A549 treated with Mapracorat at 1 μM for 4 hours (cell line): ENCODE results near the gene LAGE3. TPM values are rescaled to one million over a fixed set of nuclear protein-coding genes. Genes with fewer than 3 reads are reported as not detected.

Source experiments
- total RNA-seq: library from RNA; stranded (reverse); fragments of 200-300 nt; extraction: Qiagen RNA extraction; gene quantifications from 5 replicates; pipeline ENCODE4 v1.2.3, GENCODE V29; 2022

The LAGE3 gene, protein sequence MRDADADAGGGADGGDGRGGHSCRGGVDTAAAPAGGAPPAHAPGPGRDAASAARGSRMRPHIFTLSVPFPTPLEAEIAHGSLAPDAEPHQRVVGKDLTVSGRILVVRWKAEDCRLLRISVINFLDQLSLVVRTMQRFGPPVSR
- 46.6 to 72.5 TPM (median 69.3 TPM) in 5 replicates for total RNA-seq

GRCh38 chrX:154478728-154479622 lies at the start of gene LAGE3:
TSS of gene LAGE3 (minus strand) at chrX:154479281. CDS start at chrX:154478915, 366 bp downstream.

DNA sequence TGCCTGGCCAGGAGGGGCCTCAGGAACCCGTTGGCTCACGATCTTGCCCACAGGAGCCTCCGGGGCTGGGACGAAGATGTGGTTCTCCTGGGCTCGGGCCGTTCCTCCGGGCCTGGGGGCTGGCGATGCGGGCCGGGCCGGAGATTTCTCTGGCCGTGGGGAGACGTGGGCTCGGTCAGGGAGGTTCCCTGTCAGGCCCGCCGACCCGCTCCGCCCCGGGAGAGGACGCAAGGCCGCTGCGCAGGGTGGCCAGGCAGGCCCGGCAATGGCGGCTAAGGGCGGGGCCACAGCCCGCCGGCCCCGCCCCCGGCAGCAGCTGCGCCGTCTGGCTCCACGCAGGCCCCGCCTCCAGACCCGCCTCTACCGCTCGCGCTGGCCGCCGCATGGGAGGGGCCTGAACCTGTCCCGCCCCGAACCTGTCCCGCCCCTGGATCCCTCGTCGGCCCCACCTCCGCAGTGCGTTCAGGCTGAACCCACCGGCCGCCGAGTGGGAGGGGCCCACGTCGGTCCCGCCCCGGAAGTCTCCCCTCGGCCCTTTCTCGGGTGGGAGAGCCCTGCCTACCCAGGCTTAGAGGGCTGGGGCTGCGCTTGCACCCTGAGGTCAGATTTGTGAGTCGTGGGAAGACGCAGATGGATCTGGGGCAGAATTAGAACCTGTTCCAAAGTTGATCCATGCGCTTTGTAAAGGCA lies 37.0 kb upstream of the LAGE3 start, which contains the start of gene FAM3A:
Gene FAM3A (minus strand): TSS at position 267 of the 690 bp plus-strand sequence. CDS start 460 bp downstream, outside the sequence.

GRCh38 chrX:154490414-154491083 lies 11.5 kb upstream of the LAGE3 start, which contains the start of gene SLC10A3:
TSS of gene SLC10A3 (minus strand) at chrX:154490629. CDS start at chrX:154488940, 1,689 bp downstream.

GRCh38 chrX:154486396-154487207 lies 7.5 kb upstream of the LAGE3 start, which contains the start of gene UBL4A:
TSS of gene UBL4A (minus strand) at chrX:154486615. CDS start at chrX:154486584, 31 bp downstream.

DNA sequence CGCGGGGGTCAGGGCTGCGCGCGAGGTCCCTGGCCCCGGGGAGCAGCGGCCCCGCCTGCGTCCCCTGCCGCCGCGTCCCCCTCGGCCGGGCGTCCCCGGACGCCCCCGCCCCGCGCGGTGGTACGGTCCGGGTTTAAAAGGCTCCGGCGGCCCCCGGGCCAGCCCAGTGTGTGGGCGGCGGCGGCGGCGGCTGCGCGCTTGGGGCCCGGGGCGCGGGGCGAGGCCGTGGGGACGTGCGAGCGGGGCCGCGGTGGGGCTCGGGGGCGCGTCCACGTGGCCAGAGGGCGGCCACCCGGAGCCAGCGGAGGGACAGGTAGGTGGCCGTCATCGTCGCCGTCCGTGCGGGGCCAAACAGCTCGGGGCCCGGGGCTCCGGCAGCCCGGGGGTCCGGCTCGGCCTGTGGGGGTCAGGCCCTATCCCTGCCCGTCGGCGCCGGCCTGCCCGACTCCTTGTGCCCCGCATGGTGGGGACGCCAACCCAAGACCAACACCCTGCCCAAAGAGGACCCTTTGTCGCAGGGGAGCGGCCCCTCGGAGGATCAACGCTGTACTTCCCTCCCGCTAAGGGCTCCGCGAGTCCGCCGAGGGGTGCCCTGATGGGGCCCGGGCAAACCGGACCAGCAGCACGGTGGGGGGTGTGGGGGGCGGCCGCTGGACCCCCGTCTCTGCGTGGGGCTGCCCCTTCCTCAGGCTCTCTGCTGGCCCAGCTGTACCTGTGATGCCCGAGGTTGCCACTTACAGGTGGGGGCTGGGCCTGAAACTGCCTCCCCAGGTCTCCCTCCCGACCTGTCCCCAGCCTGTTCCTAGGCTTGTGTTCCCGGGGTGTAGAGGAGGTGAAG lies 20.7 kb downstream of the LAGE3 start, which contains the start of gene PLXNA3:
Gene PLXNA3 (plus strand): TSS at position 166 of the 838 bp plus-strand sequence. CDS start 1,903 bp downstream, outside the sequence.

DNA sequence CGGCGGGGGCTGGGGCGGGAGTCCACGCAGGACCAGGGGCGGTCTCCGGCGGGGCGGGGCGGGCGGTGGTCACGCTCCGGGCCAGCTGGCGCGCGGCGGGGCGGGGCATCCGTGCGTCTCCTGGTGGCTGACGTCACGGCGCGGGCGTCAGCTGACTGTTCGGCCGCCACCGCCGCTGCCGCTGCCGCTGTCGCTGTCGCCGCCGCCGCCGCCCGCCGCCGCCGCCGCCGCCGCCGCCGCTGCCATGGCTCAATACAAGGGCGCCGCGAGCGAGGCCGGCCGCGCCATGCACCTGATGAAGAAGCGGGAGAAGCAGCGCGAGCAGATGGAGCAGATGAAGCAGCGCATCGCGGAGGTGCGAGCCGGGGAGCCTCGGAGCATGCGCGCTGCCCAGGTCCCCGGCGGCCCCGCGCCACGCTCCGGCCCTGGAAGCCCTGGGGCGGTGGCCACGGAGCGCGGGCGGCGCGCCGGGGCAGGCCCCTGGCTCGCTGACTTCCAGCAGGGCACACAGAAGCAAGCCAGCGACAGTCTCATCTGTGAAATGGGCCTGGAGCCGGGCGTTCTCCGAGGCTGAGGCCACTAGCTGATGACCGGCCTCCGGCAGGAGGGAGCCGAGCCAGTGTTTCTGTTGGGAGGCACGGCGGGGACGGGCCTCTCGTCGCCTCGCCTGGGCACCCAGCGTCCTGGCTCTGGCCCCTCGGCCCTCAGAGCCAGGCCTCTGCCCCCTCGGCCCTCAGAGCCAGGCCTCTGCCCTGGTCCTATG lies 34.9 kb downstream of the LAGE3 start, which contains the start of gene FAM50A:
Gene FAM50A (plus strand): TSS at position 150 of the 763 bp plus-strand sequence. CDS start 95 bp downstream, at position 245.

DNA sequence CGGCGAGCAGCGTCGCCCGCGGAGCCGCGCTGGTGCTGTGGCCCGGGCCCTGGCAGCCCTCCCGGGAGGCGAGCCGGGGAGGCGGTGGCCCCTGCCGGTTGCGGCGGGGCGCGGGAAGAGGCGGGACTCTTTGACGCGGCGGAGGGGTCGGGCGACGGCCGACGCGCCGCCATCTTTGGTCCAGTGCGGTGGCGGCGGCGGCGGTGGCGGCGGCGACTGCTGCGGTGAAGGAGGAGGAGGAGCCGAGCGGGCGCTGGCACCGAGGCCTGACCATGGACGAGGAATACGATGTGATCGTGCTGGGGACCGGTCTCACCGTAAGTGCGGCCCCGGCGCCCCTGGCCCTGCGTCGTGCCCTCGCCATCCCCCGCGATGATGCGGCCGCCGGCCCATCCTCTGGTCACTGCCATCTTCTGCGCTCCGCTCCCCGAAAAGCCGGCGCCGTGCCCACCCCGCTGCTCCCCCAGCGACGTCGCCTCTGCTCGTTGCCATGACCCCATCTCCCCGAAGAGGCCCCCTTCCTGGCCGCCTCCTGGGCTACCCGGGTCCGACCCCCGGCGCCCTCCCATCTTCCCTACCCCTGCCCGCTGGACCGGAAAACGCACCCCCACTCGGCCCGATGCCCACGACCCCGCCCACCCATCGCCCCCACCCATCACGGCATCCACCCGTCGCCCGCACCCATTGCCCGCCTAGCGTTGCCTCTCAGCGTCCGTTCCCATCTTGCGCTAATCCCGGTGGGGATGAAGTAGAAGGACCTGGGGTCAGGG lies 41.9 kb downstream of the LAGE3 start, which contains the start of gene GDI1:
Gene GDI1 (plus strand): TSS at position 172 of the 770 bp plus-strand sequence. CDS start 101 bp downstream, at position 273.

DNA sequence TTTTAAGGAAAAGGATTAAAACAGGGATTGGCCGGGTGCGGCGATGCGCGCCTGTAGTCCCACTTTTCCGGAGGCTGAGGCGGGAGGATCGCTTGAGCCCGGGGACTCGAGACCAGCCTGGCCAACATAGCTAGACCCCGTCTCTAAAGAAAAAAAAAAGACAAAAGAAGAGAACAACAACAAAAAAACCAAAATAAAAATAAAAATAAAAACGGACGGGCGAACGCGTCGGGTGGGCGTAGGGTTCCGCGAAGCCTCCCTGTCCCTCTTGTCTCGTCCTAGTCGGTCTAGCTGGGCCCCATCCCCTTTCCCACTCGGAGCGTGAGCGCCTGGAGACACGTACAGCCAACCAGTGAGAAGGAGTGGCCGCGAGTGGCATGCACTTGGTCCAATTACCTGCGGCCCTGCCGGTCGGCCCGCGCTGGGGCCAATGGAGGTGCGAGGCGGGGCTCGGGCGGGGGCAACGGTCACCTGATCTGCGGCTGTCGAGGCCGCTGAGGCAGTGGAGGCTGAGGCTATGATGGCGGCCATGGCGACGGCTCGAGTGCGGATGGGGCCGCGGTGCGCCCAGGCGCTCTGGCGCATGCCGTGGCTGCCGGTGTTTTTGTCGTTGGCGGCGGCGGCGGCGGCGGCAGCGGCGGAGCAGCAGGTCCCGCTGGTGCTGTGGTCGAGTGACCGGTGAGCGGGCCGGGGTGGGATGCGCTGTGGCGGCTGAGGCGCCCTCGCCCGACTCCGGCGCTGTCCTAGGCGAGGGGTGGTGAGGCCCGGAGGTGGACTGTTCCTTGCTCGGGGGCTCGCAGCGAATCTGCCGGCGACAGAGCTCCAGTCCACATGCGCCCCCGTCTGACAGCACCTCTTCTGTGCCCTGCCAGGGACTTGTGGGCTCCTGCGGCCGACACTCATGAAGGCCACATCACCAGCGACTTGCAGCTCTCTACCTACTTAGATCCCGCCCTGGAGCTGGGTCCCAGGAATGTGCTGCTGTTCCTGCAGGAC lies 50.6 kb downstream of the LAGE3 start, which contains the start of gene ATP6AP1:
Gene ATP6AP1 (plus strand): TSS at position 502 of the 996 bp plus-strand sequence. CDS start 16 bp downstream, at position 518.

Other genes with a start within 250 kb of the LAGE3 start
- gene OPN1MW3, start 221.7 kb downstream of the LAGE3 start, total RNA-seq, result not detected in 5 replicates
- gene TEX28, start 184.2 kb downstream of the LAGE3 start, total RNA-seq, result not detected in 5 replicates
- 0.10 to 0.34 TPM in 2 of 5 replicates, not detected in the others for gene TKTL1, start 183.5 kb downstream of the LAGE3 start, total RNA-seq
- gene FLNA, start 104.6 kb downstream of the LAGE3 start, total RNA-seq, result 1,424 to 1,705 TPM (median 1,562 TPM) in 5 replicates
- 137 to 168 TPM (median 157 TPM) in 5 replicates for gene EMD, start 100.0 kb downstream of the LAGE3 start, total RNA-seq
- gene RPL10, start 80.9 kb downstream of the LAGE3 start, total RNA-seq, result 5,331 to 5,684 TPM (median 5,492 TPM) in 5 replicates
- 26.3 to 35.0 TPM (median 30.5 TPM) in 5 replicates for gene DNASE1L1, start 70.0 kb downstream of the LAGE3 start, total RNA-seq
- gene TAFAZZIN, start 67.7 kb downstream of the LAGE3 start, total RNA-seq, result 30.7 to 42.5 TPM (median 41.1 TPM) in 5 replicates
- gene ATP6AP1, start 50.6 kb downstream of the LAGE3 start, total RNA-seq, result 80.3 to 111 TPM (median 104 TPM) in 5 replicates
- gene GDI1, start 42.1 kb downstream of the LAGE3 start, total RNA-seq, result 96.6 to 108 TPM (median 102 TPM) in 5 replicates
- 96.4 to 128 TPM (median 111 TPM) in 5 replicates for gene FAM50A, start 35.1 kb downstream of the LAGE3 start, total RNA-seq
- gene PLXNA3, start 21.0 kb downstream of the LAGE3 start, total RNA-seq, result 9.4 to 21.7 TPM (median 13.8 TPM) in 5 replicates
- gene UBL4A, start 7.3 kb upstream of the LAGE3 start, total RNA-seq, result 60.6 to 74.3 TPM (median 69.8 TPM) in 5 replicates
- 29.9 to 42.7 TPM (median 41.5 TPM) in 5 replicates for gene SLC10A3, start 11.3 kb upstream of the LAGE3 start, total RNA-seq
- 30.7 to 48.5 TPM (median 45.5 TPM) in 5 replicates for gene FAM3A, start 37.0 kb upstream of the LAGE3 start, total RNA-seq
- 1,294 to 1,535 TPM (median 1,398 TPM) in 5 replicates for gene G6PD, start 67.6 kb upstream of the LAGE3 start, total RNA-seq
- 34.5 to 47.0 TPM (median 43.8 TPM) in 5 replicates for gene IKBKG, start 68.3 kb upstream of the LAGE3 start, total RNA-seq
- gene CTAG1A, start 105.9 kb upstream of the LAGE3 start, total RNA-seq, result not detected in 5 replicates
- not detected in 5 replicates for gene CTAG1B, start 140.0 kb upstream of the LAGE3 start, total RNA-seq
- gene CTAG2, start 174.3 kb upstream of the LAGE3 start, total RNA-seq, result not detected in 5 replicates